Vagina (tissue), 2 donors: ENCODE results near the gene IGLL5.

Experiments used
- CTCF ChIP-seq, 3 experiments: fragments of 450-650 bp in 2 of 3; fragments of 200-600 bp in 1 of 3; sonication (generic) in 1 of 3; IDR thresholded peaks; one replicate each; pipeline ENCODE4 v1.5.1; 2017 to 2019; ENCODE audit warnings: antibody characterized with exemption in 3 of 3, mild to moderate bottlenecking in 2 of 3, moderate library complexity in 2 of 3
- POLR2A ChIP-seq, 2 donors: fragments of 450-650 bp; IDR thresholded peaks; one replicate each; pipeline ENCODE4 v1.6.1; 2017; ENCODE audit warnings: antibody characterized with exemption in 2 of 2, mild to moderate bottlenecking in 2 of 2, moderate library complexity in 2 of 2

- no peak for TF ChIP-seq CTCF (IDR thresholded peaks at IDR 0.05)
- no peak for TF ChIP-seq POLR2A (IDR thresholded peaks at IDR 0.05)
Measured at GRCh38 chr22:22927888-22928665, 40.5 kb downstream of the IGLL5 start.
